Amygdala (tissue), 56 donors: ENCODE measurements around the gene AP5M1.
A peak's percentile ranks its signal among the peaks of the same experiment; 100 is the strongest.
"Not testable (repeated sequence)": the region's sequence is repeated elsewhere in the genome, so short reads cannot be mapped to it uniquely, and the experiment has no call there.

Experiments
- DNase-seq, 56 donors: peaks; one replicate each; lab custom pipeline; 2025; lab: John Stamatoyannopoulos, UW

The AP5M1 gene

GRCh38 chr14:57287745-57288144 is 19.0 kb downstream of the AP5M1 start:
- DNase-seq = no peak

- DNase-seq = no peak
Measured at GRCh38 chr14:57290751-57291150, 22.0 kb downstream of the AP5M1 start.

GRCh38 chr14:57291692-57292647 is 23.2 kb downstream of the AP5M1 start:
- DNase-seq = no peak

GRCh38 chr14:57293866-57294837 is 25.4 kb downstream of the AP5M1 start:
- DNase-seq = no peak

- no peak for DNase-seq
Measured at GRCh38 chr14:57295239-57295638, 26.5 kb downstream of the AP5M1 start.

- DNase-seq = no peak
Measured at GRCh38 chr14:57297852-57298251, 29.1 kb downstream of the AP5M1 start.

- DNase-seq = no peak
Measured at GRCh38 chr14:57299511-57299910, 30.7 kb downstream of the AP5M1 start.

- no peak for DNase-seq
Measured at GRCh38 chr14:57302883-57303282, 34.1 kb downstream of the AP5M1 start.

- DNase-seq = no peak
Measured at GRCh38 chr14:57314396-57315089, 45.8 kb downstream of the AP5M1 start.

GRCh38 chr14:57317248-57317833 is 48.6 kb downstream of the AP5M1 start:
- DNase-seq = peak in 49 of 56 donors; percentile 0 to 79 (median 29)

GRCh38 chr14:57319636-57320192 is 50.9 kb downstream of the AP5M1 start:
- DNase-seq = no peak

GRCh38 chr14:57323721-57324120 is 55.0 kb downstream of the AP5M1 start:
- DNase-seq = no peak

GRCh38 chr14:57326253-57326652 is 57.5 kb downstream of the AP5M1 start:
- DNase-seq = no peak

- DNase-seq = no peak
Measured at GRCh38 chr14:57329833-57330232, 61.1 kb downstream of the AP5M1 start.

GRCh38 chr14:57332475-57332874 is 63.7 kb downstream of the AP5M1 start:
- not testable (repeated sequence) for DNase-seq

GRCh38 chr14:57333726-57334125 is 65.0 kb downstream of the AP5M1 start:
- not testable (repeated sequence) for DNase-seq

- DNase-seq = not testable (repeated sequence)
Measured at GRCh38 chr14:57343545-57344297, 75.0 kb downstream of the AP5M1 start.

GRCh38 chr14:57345106-57345505 is 76.3 kb downstream of the AP5M1 start:
- DNase-seq = no peak

- DNase-seq = no peak
Measured at GRCh38 chr14:57346741-57347140, 78.0 kb downstream of the AP5M1 start.
